Measurements from ENCODE around the gene SLC23A1. TPM values are rescaled to one million over a fixed set of nuclear protein-coding genes. Genes with fewer than 3 reads are reported as not detected.
"Not testable (repeated sequence)": the region's sequence is repeated elsewhere in the genome, so short reads cannot be mapped to it uniquely, and the experiment has no call there.

SLC23A1 gene
- total RNA-seq, 1 experiment from 2014 or later = not detected

DNA sequence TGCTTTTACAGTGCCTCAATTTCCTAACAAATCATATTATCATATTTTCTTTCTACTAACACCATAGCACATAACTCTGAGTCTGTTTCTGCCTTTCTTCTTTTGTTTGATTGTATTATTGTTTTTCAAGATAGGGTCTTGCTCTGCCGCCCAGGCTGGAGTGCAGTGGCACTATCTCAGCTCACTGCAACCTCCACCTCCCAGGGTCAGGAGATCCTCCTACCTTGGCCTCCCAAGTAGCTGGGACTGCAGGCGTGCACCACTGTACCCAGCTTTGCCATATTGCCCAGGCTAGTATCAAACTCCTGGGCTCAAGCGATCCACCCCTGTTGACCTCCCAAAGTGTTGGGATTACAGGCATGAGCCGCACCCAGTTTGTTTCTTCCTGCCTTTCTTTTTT is 22.7 kb downstream of the SLC23A1 start:
- intact Hi-C loops (cut with micrococcal nuclease; ENCODE audit: unreplicated experiment) = no loop called here

GRCh38 chr5:139358064-139358463 is 25.0 kb downstream of the SLC23A1 start:
- in situ Hi-C loops (cut with HindIII; ENCODE audit: low pct_unique_long_range_greater_than_20kb, low sequenced_read_pairs) = no loop called here
- DNase-seq (ENCODE audit: low read depth, low spot score) = no peak
- Histone ChIP-seq H3K27ac (ENCODE audit: low read length) (no peak overlapping the region), H3K36me3 (ENCODE audit: control insufficient read depth, insufficient read depth, low read length) (no peaks in the 10 kb centered on the region), H3K4me3 (ENCODE audit: low read depth in 2 of 2, low read length in 2 of 2) (no peak overlapping the region), H3K9me3 (ENCODE audit: control insufficient read depth, insufficient read depth, low read depth, low read length) (no peaks in the 10 kb centered on the region), H3K27me3 (ENCODE audit: control insufficient read depth, insufficient read depth, low read length) (no peaks in the 10 kb centered on the region), H3K4me1 (ENCODE audit: control insufficient read depth, insufficient read depth, low read length) (no peaks in the 10 kb centered on the region)
- ATAC-seq = no peak
- POLR2A ChIA-PET = interaction anchor here (0.7 kb wide), 1 partner anchor 14 kb away, joined by 10 read pairs; no protein-coding TSS in a partner anchor
- no TSS peak for BruUV-seq (replicated peaks)
- CTCF ChIA-PET = no interaction called here
- intact Hi-C loops (cut with micrococcal nuclease; ENCODE audit: unreplicated experiment) = no loop called here
- TF ChIP-seq POLR2AphosphoS5 (IDR thresholded peaks at IDR 0.05; ENCODE audit: low read depth, low read length) (no peak), TCF7L2 (IDR thresholded peaks at IDR 0.05; ENCODE audit: low read depth, low read length) (no peak)

More for the DNA sequence above, 22.7 kb downstream of the SLC23A1 start:
- TF ChIP-seq REST (IDR thresholded peaks at IDR 0.05; ENCODE audit: insufficient read depth in 1 of 2, low read depth in 2 of 2, low read length in 1 of 2) (no peak), POLR2AphosphoS5 (IDR thresholded peaks at IDR 0.05; ENCODE audit: low read depth, low read length) (no peak), TCF7L2 (IDR thresholded peaks at IDR 0.05; ENCODE audit: low read depth, low read length) (no peak), SIN3A (IDR thresholded peaks at IDR 0.05; ENCODE audit: borderline replicate concordance, insufficient read depth, low read depth, low read length) (no peak), CTCF (IDR thresholded peaks at IDR 0.05) (no peak)
- in situ Hi-C loops (cut with HindIII; ENCODE audit: low pct_unique_long_range_greater_than_20kb, low sequenced_read_pairs) = no loop called here
- H3K4me1 ChIP-seq (ENCODE audit: control insufficient read depth, insufficient read depth, low read length) = no peaks in the 10 kb centered on the region
- CTCF ChIA-PET = no interaction called here
- no peaks in the 10 kb centered on the region for H3K9me3 ChIP-seq (ENCODE audit: control insufficient read depth, insufficient read depth, low read depth, low read length)
- DNase-seq (ENCODE audit: low read depth, low spot score) = no peak
- H3K27me3 ChIP-seq (ENCODE audit: control insufficient read depth, insufficient read depth, low read length) = no peaks in the 10 kb centered on the region
- POLR2A ChIA-PET = no interaction called here
- peaks cover 6% of the 10 kb centered on the region; the same call in 1 of the 2 replicates for H3K36me3 ChIP-seq (ENCODE audit: control insufficient read depth, insufficient read depth, low read length)
- H3K27ac ChIP-seq (ENCODE audit: low read length) = no peak overlapping the region
- no TSS peak for BruUV-seq (replicated peaks)
- ATAC-seq = no peak
- H3K4me3 ChIP-seq (ENCODE audit: low read depth in 2 of 2, low read length in 2 of 2) = no peak overlapping the region

DNA sequence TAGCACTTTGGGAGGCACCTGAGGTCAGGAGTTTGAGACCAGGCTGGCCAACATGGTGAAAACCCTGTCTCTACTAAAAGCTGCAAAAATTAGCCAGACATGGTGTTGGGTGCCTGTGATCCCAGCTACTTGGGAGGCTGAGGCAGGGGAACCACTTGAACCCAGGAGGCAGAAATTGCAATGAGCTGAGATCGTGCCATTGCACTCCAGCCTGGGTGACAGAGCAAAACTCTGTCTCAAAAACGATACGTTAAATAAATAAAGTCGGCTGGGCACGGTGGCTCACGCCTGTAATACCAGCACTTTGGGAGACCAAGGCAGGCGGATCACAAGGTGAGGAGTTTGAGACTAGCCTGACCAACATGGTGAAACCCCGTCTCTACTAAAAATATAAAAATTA is 27.2 kb downstream of the SLC23A1 start:
- H3K9me3 ChIP-seq (ENCODE audit: control insufficient read depth, insufficient read depth, low read depth, low read length); H3K27ac ChIP-seq (ENCODE audit: low read length); H3K27me3 ChIP-seq (ENCODE audit: control insufficient read depth, insufficient read depth, low read length); POLR2A ChIA-PET; in situ Hi-C loops (cut with HindIII; ENCODE audit: low pct_unique_long_range_greater_than_20kb, low sequenced_read_pairs); H3K4me1 ChIP-seq (ENCODE audit: control insufficient read depth, insufficient read depth, low read length); H3K4me3 ChIP-seq (ENCODE audit: low read depth in 2 of 2, low read length in 2 of 2); CTCF ChIA-PET; BruUV-seq (replicated peaks); intact Hi-C loops (cut with micrococcal nuclease; ENCODE audit: unreplicated experiment); DNase-seq (ENCODE audit: low read depth, low spot score); ATAC-seq; H3K36me3 ChIP-seq (ENCODE audit: control insufficient read depth, insufficient read depth, low read length): not testable (repeated sequence)

Measured in Panc1 (cell line).